GM21381 (cell line): ENCODE measurements around the gene MAML3.

Experiments used
- ATAC-seq: cut with Tn5 transposase; IDR thresholded peaks from one replicate; pipeline ENCODE4 v1.9.1; 2021; ENCODE audit warnings: mild to moderate bottlenecking, moderate library complexity; ENCODE audit not compliant: unreplicated experiment

MAML3 gene

GRCh38 chr4:140012688-140013486 lies 141.1 kb downstream of the MAML3 start:
- ATAC-seq: no peak

GRCh38 chr4:140005699-140006098 lies 148.3 kb downstream of the MAML3 start:
- ATAC-seq: no peak

GRCh38 chr4:140004922-140005627 lies 148.9 kb downstream of the MAML3 start:
- no peak for ATAC-seq

- ATAC-seq: no peak
Measured at GRCh38 chr4:140004549-140004895, 149.5 kb downstream of the MAML3 start.

GRCh38 chr4:140003876-140004548 lies 150.0 kb downstream of the MAML3 start:
- no peak for ATAC-seq

- ATAC-seq: no peak
Measured at GRCh38 chr4:140000232-140000631, 153.8 kb downstream of the MAML3 start.

- no peak for ATAC-seq
Measured at GRCh38 chr4:139988863-139989765, 164.9 kb downstream of the MAML3 start.

GRCh38 chr4:139987502-139987850 lies 166.5 kb downstream of the MAML3 start:
- no peak for ATAC-seq

- ATAC-seq: no peak
Measured at GRCh38 chr4:139986689-139987501, 167.1 kb downstream of the MAML3 start.

- ATAC-seq: no peak
Measured at GRCh38 chr4:139986106-139986505, 167.9 kb downstream of the MAML3 start.

- no peak for ATAC-seq
Measured at GRCh38 chr4:139985401-139985800, 168.6 kb downstream of the MAML3 start.

GRCh38 chr4:139984471-139984870 lies 169.5 kb downstream of the MAML3 start:
- ATAC-seq: no peak

- ATAC-seq: peak; percentile 91
Measured at GRCh38 chr4:139978692-139979091, 175.3 kb downstream of the MAML3 start.

GRCh38 chr4:139977838-139978609 lies 176.0 kb downstream of the MAML3 start:
- peak; percentile 55 for ATAC-seq

- no peak for ATAC-seq
Measured at GRCh38 chr4:139975830-139976272, 178.1 kb downstream of the MAML3 start.

GRCh38 chr4:139973616-139974015 lies 180.4 kb downstream of the MAML3 start:
- no peak for ATAC-seq

- no peak for ATAC-seq
Measured at GRCh38 chr4:139973015-139973414, 181.0 kb downstream of the MAML3 start.

- no peak for ATAC-seq
Measured at GRCh38 chr4:139972305-139972704, 181.7 kb downstream of the MAML3 start.

GRCh38 chr4:139971111-139971510 lies 182.9 kb downstream of the MAML3 start:
- no peak for ATAC-seq
